HS-27A (cell line): ENCODE results near the gene TTC9.

Experiments used
- DNase-seq: peaks from one replicate; pipeline ENCODE4 v3.0.0-alpha.2; 2012; ENCODE audit warnings: low read depth, missing footprints

The TTC9 gene

DNA sequence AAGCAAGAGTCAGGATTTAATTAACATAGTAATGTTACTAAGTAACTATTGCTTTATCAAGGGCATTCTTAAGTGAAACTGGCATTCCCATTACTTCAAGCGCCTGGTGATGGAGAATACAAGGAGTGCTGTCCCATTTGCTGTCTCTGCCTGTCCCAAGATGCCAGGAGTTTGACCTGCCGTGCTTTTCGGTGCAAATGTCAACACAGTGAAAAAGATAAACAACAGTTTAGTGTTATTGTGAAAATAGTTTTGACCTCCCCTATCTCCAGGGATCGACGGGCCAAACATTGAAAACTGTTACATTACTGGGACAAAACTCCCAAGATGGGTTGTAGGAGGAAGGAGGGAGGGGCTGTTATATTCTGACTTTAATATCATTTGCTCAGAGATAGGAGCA lies 74.8 kb downstream of the TTC9 start:
- no peak for DNase-seq

DNA sequence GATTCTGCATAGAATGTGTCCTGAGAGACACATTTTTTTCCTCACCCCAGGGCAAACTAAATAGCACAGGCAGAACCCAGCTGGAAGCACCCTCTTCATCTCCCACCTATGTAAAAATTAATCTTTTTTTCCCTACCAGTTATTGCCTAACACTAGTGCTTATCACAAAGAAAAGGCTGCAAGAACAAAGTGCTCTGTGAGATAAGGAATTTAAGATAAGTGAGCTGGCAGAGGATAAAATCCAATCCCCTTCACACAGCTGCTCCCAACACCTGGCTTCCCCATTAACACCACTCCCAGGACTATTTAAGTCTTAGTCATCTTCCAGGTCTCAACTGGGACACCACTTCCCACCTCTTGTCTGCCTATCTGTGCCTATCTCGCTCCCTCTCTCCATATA lies 75.2 kb downstream of the TTC9 start:
- no peak for DNase-seq

DNA sequence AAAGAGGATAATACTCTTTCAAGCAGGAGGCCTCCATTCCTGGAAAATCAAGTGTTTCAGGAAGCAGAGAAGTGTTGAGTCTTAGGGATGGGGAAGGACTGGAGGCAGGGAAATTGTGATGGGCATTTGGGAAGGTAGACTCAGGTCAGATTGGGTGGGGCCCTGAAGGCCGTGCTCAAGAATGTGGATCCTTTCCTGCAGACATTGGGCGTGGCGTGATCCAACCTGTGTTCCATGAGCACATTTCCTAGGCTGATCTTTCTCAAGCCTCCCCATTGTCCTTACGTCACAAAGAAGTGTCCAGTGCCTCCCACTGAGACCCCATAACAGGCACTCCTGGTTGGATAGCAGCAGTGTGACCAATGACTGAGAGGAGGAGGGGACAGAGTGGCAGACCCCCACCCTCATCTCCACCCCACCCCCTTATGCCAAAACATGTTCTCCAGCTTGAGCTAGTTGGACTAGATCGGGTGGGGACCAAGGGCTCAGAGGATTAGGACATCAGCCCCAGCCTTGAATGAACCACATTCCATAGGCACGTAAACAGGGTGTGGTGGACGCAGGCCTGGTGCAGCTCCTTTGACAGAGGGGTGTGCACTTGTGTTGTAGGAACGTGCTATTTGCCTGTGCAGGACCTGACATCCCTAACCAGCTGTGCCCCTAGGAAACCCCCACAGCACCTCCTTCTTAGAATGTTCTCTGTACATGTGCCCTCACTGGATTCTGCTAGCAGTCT lies 76.8 kb downstream of the TTC9 start:
- no peak for DNase-seq

DNA sequence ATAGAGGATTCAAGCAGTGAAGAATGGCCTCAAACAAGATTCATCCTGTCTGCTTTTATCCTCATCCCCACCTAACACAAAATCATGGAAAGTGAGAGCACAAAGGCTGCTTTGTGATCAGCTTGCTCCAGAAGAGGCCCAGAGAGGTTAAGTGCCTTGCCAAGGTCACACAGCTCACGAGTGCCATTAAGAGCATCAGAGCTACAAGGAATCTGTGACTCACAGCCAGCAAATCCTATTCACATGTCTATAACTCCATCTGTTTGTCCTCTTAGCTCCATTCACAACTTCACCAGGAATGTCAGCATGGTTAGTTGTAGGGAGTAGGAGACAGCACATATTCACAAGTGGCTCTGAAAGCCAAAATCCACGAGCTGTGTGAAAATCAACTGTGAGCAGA lies 79.8 kb downstream of the TTC9 start:
- no peak for DNase-seq

DNA sequence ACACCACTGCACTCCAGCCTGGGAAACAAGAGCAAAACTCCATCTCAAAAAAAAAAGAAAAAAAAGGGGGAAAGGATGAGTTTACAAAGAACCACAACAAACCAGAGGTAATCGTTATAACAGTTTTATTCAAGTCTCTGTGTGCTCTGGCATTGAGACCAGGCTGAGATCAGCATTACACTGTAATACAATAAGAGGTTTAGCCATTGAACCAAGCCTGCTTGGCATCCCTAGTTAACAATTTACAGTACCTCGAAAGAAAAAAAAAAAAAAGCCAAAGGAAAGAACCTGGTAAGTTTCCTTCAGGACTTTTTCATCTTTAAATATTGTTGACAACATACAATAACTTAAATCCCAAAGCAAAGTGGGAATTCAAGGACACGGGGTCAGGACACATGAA lies 80.7 kb downstream of the TTC9 start:
- no peak for DNase-seq

DNA sequence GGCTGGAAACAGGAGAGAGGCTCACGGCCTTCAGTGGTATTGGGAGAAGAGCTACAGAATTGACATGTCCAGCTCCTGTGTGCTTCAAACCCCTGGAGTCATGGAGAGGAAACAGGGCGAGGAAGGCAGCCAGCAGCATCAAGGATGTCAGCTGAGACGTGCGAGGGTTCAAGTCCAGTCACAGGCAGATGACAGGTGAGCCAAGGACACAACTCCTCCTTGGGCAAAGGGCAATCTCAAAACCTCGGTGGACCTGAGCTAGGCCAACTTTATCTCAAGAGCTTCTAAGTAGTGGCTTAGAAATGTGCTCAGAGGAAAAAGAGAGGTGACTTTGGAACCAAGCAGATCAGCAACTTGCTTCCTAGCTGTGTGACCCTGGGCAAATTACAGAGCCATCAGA lies 81.6 kb downstream of the TTC9 start:
- no peak for DNase-seq

DNA sequence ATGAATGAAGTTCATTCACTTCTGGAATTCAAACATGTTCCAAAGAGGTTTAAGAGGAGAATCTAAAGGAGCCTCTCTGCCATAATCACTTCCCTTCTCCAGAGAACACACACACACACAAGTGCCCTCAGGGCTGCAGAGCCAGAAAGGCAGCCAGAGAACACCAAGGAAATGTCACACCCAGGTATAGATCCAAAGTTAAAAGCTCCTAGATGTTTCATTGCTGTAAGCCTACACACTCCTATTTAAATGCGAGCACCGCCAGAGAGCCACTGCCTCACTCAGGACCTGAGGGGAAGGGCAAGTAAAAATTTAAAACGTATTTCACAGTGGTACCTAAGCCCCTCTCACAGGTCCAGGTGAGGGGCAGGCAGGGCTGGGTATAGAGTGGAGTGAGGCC lies 82.4 kb downstream of the TTC9 start:
- no peak for DNase-seq

DNA sequence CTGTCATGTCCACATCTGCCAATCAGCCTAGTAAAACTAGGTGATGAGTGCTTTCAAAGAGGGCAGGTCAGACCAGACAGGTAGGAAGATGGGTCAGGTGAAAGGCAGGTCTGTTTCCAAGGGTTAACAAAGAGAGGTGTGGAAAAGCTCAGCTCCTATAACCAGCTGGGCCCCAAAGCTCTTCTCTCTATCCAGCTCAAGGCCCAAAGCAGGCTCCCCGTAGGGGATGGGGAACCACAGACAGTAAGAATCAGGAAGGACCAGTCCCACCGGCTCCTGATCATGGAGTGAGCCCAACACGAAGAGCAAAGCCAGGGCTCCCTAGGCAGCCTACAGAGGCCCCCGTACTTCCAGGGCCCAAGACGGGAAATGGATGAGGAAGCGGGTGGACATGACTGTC lies 83.2 kb downstream of the TTC9 start:
- DNase-seq = no peak
